WTC11 (cell line): ENCODE measurements around the gene ATPAF1.

Experiments used
- CTCF ChIP-seq: fragments of 200-600 bp; IDR thresholded peaks from 2 replicates; pipeline ENCODE4 v1.8.0; 2022; ENCODE audit warnings: antibody characterized with exemption
- JUN ChIP-seq: sonication (generic); formaldehyde crosslinking; IDR thresholded peaks from 2 replicates; pipeline ENCODE4 v1.8.0; 2023; ENCODE audit warnings: mild to moderate bottlenecking, missing genetic modification reagents
- PRDM15 ChIP-seq: sonication (generic); formaldehyde crosslinking; IDR thresholded peaks from 2 replicates; pipeline ENCODE4 v1.8.0; 2022; ENCODE audit warnings: missing genetic modification reagents
- PREB ChIP-seq: sonication (generic); formaldehyde crosslinking; IDR thresholded peaks from 2 replicates; pipeline ENCODE4 v1.8.1; 2022; ENCODE audit warnings: mild to moderate bottlenecking, missing genetic modification reagents, moderate library complexity, borderline replicate concordance
- SP1 ChIP-seq: sonication (generic); formaldehyde crosslinking; conservative IDR thresholded peaks from 2 replicates; pipeline ENCODE4 v1.8.1; 2022; ENCODE audit warnings: missing genetic modification reagents
- TCF7 ChIP-seq: sonication (generic); formaldehyde crosslinking; IDR thresholded peaks from 2 replicates; pipeline ENCODE4 v1.8.0; 2022; ENCODE audit warnings: mild to moderate bottlenecking, low read depth, missing genetic modification reagents, moderate library complexity
- TEAD4 ChIP-seq: sonication (generic); formaldehyde crosslinking; IDR thresholded peaks from 2 replicates; pipeline ENCODE4 v1.8.0; 2022; ENCODE audit warnings: mild to moderate bottlenecking, missing genetic modification reagents
- TP53 ChIP-seq: sonication (generic); formaldehyde crosslinking; IDR thresholded peaks from 2 replicates; pipeline ENCODE4 v1.8.1; 2023; ENCODE audit warnings: mild to moderate bottlenecking, missing genetic modification reagents
- ZNF219 ChIP-seq: sonication (generic); formaldehyde crosslinking; IDR thresholded peaks from 2 replicates; pipeline ENCODE4 v1.8.0; 2023; ENCODE audit warnings: missing genetic modification reagents, mild to moderate bottlenecking, borderline replicate concordance
- ZNF232 ChIP-seq: sonication (generic); formaldehyde crosslinking; IDR thresholded peaks from 2 replicates; pipeline ENCODE4 v1.8.0; 2022; ENCODE audit warnings: mild to moderate bottlenecking, missing genetic modification reagents
- ZNF423 ChIP-seq: fragments of 250-450 bp; sonication (Bioruptor Pico); IDR thresholded peaks from 2 replicates; pipeline ENCODE4 v2.1.2; 2022; ENCODE audit warnings: mild to moderate bottlenecking, moderate library complexity
- TF ChIP-seq, protein P1 (sequence below): sonication (generic); formaldehyde crosslinking; IDR thresholded peaks from 2 replicates; pipeline ENCODE4 v1.8.0; 2022; ENCODE audit warnings: mild to moderate bottlenecking, missing genetic modification reagents
- TF ChIP-seq, protein P2 (sequence below): sonication (generic); formaldehyde crosslinking; IDR thresholded peaks from 2 replicates; pipeline ENCODE4 v1.8.1; 2023; ENCODE audit warnings: mild to moderate bottlenecking, missing genetic modification reagents

- no peak for TF ChIP-seq ZNF219 (CRISPR knock-in tag)
- TF ChIP-seq, protein P1, sequence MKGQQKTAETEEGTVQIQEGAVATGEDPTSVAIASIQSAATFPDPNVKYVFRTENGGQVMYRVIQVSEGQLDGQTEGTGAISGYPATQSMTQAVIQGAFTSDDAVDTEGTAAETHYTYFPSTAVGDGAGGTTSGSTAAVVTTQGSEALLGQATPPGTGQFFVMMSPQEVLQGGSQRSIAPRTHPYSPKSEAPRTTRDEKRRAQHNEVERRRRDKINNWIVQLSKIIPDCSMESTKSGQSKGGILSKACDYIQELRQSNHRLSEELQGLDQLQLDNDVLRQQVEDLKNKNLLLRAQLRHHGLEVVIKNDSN (CRISPR knock-in tag): no peak
- TF ChIP-seq CTCF: no peak
- TF ChIP-seq JUN (CRISPR knock-in tag): no peak
- no peak for TF ChIP-seq PRDM15 (CRISPR knock-in tag)
- TF ChIP-seq ZNF232 (CRISPR knock-in tag): no peak
- TF ChIP-seq SP1 (CRISPR knock-in tag): no peak
- no peak for TF ChIP-seq TEAD4 (CRISPR knock-in tag)
- no peak for TF ChIP-seq TP53 (CRISPR knock-in tag)
- TF ChIP-seq TCF7: no peak
- TF ChIP-seq ZNF423 (CRISPR knock-in tag): no peak
- TF ChIP-seq PREB (CRISPR knock-in tag): no peak
- TF ChIP-seq, protein P2, sequence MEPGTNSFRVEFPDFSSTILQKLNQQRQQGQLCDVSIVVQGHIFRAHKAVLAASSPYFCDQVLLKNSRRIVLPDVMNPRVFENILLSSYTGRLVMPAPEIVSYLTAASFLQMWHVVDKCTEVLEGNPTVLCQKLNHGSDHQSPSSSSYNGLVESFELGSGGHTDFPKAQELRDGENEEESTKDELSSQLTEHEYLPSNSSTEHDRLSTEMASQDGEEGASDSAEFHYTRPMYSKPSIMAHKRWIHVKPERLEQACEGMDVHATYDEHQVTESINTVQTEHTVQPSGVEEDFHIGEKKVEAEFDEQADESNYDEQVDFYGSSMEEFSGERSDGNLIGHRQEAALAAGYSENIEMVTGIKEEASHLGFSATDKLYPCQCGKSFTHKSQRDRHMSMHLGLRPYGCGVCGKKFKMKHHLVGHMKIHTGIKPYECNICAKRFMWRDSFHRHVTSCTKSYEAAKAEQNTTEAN (CRISPR knock-in tag): no peak
Observed at GRCh38 chr1:46650491-46650890, 17.7 kb downstream of the ATPAF1 start.
